LNCaP clone FGC (cell line): ENCODE results near the gene LPIN1.

Experiments used
- DNase-seq: peaks from one replicate; pipeline ENCODE4 v3.0.0-alpha.2; 2011; ENCODE audit warnings: low read depth
- H3K4me3 ChIP-seq: 2 replicates; pipeline ENCODE4 v1.5.1; 2011; ENCODE audit warnings: mild to moderate bottlenecking, low read depth, low read length, control low read depth
- TF ChIP-seq, protein P1 (sequence below): IDR thresholded peaks from 2 replicates; pipeline ENCODE4 v1.5.1; 2012; ENCODE audit warnings: mild to moderate bottlenecking; ENCODE audit not compliant: control insufficient read depth, insufficient read depth; ENCODE audit errors: extremely low read depth

LPIN1 gene

DNA sequence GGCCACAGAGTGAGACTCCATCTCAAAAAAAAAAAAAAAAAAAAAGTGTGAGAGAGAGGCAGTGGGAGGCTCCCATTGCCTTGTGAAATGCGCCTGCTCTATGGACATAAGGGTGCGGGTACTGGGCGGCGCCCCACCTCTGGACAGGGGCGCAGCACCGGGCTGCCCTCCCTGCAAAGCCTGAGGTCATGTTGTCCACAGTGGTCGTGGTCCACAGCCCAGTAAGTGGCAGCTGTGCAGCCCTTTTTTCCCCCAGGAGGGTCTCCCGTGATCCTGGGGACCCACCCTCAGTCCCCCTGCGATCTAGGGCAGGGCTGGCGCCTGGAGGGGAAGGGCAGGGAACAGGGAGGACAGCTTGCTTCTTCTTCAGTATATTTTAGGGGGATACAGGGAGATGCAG is 37.8 kb downstream of the LPIN1 start:
- H3K4me3 ChIP-seq, result no peak overlapping the region
- TF ChIP-seq, protein P1, sequence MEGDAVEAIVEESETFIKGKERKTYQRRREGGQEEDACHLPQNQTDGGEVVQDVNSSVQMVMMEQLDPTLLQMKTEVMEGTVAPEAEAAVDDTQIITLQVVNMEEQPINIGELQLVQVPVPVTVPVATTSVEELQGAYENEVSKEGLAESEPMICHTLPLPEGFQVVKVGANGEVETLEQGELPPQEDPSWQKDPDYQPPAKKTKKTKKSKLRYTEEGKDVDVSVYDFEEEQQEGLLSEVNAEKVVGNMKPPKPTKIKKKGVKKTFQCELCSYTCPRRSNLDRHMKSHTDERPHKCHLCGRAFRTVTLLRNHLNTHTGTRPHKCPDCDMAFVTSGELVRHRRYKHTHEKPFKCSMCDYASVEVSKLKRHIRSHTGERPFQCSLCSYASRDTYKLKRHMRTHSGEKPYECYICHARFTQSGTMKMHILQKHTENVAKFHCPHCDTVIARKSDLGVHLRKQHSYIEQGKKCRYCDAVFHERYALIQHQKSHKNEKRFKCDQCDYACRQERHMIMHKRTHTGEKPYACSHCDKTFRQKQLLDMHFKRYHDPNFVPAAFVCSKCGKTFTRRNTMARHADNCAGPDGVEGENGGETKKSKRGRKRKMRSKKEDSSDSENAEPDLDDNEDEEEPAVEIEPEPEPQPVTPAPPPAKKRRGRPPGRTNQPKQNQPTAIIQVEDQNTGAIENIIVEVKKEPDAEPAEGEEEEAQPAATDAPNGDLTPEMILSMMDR, result no peak
- no peak for DNase-seq

DNA sequence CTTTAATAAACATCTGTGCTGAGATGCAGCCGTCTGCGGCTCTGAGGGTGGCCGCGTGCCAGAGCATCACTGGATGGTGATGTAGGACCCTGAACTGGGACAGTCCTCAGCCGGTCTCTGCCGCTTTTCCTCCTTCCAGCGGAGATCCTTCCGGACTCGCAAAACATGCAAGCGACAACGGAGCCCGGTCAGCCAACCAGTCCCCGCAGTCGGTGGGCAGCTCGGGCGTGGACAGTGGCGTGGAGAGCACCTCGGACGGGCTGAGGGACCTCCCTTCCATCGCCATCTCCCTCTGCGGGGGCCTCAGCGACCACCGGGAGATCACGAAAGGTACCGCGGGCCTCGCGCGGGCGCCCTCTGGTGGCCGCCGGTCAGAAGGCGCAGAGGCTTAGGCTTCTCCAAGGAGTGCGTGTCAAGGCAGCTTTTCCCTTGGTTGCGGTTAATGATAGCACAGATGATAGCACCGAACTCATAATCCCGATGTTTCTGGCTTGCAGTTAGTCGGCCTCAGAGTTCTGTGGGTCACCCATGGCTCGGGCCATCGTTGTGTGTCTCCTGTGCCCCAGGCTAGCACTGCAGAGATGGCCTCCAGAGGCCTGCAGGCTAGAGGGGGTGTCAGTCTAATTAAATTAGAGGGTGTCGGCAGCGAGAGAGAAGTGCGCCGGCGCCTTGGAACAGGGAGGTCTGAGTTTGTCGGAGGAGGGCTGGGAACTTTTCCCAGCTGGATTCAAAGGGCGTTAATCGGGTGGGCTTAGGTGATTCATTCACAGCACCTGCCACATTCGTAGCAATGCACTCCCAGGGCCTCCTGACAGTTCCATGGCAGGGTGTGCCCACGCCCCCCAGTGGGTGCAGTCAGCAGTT is 38.5 kb downstream of the LPIN1 start:
- TF ChIP-seq, protein P1, result peak; percentile 81
- H3K4me3 ChIP-seq, result no peak overlapping the region
- DNase-seq, result no peak

DNA sequence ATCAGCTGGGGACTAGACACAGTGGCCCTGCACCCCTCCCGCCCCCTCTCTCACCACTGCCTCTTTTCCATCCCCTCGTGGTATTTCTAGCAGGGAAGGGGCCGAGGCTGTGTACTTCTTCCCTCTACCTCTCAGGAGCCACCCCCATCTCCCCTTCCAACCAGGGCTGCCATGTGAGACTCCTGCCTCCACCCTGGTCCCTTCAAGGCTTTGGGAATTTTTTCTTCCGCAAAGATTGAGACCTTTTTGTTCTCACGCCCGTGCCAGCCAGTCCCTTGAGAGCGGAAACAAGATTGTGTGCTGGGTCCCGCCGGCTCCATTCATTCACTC is 39.1 kb downstream of the LPIN1 start:
- TF ChIP-seq, protein P1, result no peak
- DNase-seq, result no peak
- no peak overlapping the region for H3K4me3 ChIP-seq

DNA sequence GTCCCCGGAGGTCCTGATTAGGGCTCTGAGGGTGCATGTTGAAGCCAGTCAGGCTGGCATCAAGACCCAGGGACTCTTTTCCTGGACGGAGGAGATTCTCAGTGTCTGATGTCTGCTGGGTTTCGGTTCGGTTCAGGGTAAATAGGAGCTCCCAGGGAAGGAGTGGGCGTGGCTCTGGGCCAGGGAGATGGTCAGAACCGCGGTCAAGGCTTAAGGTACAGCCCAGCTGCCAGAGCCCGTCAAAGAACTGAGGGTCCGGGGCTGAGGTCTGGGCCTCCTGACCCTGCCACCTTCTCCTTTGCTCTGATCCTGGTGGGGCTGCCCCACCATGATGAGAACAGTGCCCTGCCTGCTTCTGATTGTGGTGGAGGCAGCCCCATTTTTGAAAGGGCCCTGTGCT is 39.8 kb downstream of the LPIN1 start:
- TF ChIP-seq, protein P1, result no peak
- no peak overlapping the region for H3K4me3 ChIP-seq
- DNase-seq, result no peak

DNA sequence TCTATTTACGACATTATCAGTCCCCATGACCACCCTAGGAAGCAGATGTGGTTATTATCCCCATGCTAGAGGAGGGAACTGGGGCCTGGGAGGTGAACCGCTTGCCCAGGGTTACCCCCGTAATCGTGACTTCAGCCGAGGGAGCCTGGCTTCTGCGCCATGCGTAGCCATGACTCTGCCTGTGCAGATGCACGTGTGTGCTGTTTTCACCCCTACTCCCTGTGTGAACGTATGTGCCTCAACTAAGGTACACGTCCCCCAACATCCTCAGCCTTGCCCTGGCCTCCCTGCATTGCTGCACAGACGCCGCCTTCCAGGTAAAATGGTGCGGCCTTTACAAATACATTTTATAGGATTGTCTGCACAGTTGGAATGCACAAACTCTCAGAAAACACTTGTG is 40.2 kb downstream of the LPIN1 start:
- H3K4me3 ChIP-seq, result no peak overlapping the region
- TF ChIP-seq, protein P1, result no peak
- no peak for DNase-seq

DNA sequence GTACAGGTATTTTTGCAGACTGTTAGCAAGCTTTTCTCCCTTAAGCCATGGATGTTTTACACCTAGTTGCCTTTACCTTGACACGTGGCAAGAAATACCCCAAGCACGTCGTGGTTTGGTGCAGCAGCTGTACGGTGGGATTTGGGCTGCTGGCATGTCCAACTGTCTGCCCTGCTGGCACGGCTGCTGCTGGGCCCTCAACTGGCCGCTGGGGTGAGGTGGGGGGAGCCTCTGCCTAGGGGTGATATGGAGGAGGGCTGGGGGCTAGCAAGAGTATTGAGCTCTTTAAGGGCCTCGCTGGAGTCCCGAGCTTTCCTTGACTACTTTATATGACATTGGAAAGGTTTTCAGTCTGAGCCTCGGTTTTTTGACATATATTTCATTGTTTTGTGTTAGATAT is 41.6 kb downstream of the LPIN1 start:
- no peak for DNase-seq
- TF ChIP-seq, protein P1, result no peak
- H3K4me3 ChIP-seq, result no peak overlapping the region
